ACC112 (cell line): Measurements from ENCODE around the gene DUSP1.

Experiments
- H2AFZ ChIP-seq: fragments of 200-600 bp; sonication (generic); one replicate; pipeline ENCODE4 v1.6.0; 2017; ENCODE audit warnings: antibody characterized with exemption, low read length; ENCODE audit not compliant: unreplicated experiment
- H3K27ac ChIP-seq: fragments of 200-600 bp; sonication (generic); 2 replicates; pipeline ENCODE4 v1.5.1; 2014; ENCODE audit warnings: low read depth, mild to moderate bottlenecking, antibody characterized with exemption, low read length, moderate library complexity
- H3K27me3 ChIP-seq: fragments of 200-600 bp; sonication (generic); 2 replicates; pipeline ENCODE4 v1.6.1; 2014; ENCODE audit warnings: mild to moderate bottlenecking, antibody characterized with exemption, low read length, moderate library complexity, mixed read lengths; ENCODE audit not compliant: insufficient read depth
- H3K36me3 ChIP-seq: fragments of 200-600 bp; sonication (generic); 2 replicates; pipeline ENCODE4 v1.6.1; 2016; ENCODE audit warnings: mild to moderate bottlenecking, antibody characterized with exemption, low read length, moderate library complexity, mixed read lengths; ENCODE audit not compliant: insufficient read depth
- H3K4me1 ChIP-seq: fragments of 200-600 bp; sonication (generic); one replicate; pipeline ENCODE4 v1.6.1; 2016; ENCODE audit warnings: low read length, mixed read lengths; ENCODE audit not compliant: insufficient read depth, unreplicated experiment, control insufficient read depth
- H3K4me3 ChIP-seq: fragments of 200-600 bp; sonication (generic); 2 replicates; pipeline ENCODE4 v1.5.1; 2014; ENCODE audit warnings: mild to moderate bottlenecking, low read depth, low read length
- H3K79me2 ChIP-seq: fragments of 200-600 bp; sonication (generic); one replicate; pipeline ENCODE4 v1.6.0; 2016; ENCODE audit warnings: low read length; ENCODE audit not compliant: control insufficient read depth, unreplicated experiment, insufficient read depth

Gene DUSP1

GRCh38 chr5:172736508-172737135, 34.4 kb downstream of the DUSP1 start:
- Histone ChIP-seq H3K27ac (no peak overlapping the region), H2AFZ (no peak overlapping the region), H3K4me3 (no peak overlapping the region), H3K27me3 (no peaks in the 10 kb centered on the region), H3K4me1 (peaks cover 41% of the 10 kb centered on the region), H3K79me2 (no peaks in the 10 kb centered on the region), H3K36me3 (no peaks in the 10 kb centered on the region)

- no peaks in the 10 kb centered on the region for H3K36me3 ChIP-seq
- no peak overlapping the region for H2AFZ ChIP-seq
- H3K27ac ChIP-seq, result peak overlapping the region; percentile 94
- H3K79me2 ChIP-seq, result no peaks in the 10 kb centered on the region
- H3K27me3 ChIP-seq, result no peaks in the 10 kb centered on the region
- H3K4me1 ChIP-seq, result peaks cover 29% of the 10 kb centered on the region
- no peak overlapping the region for H3K4me3 ChIP-seq
Observed at GRCh38 chr5:172735141-172735831, 35.7 kb downstream of the DUSP1 start.

GRCh38 chr5:172733974-172734346, 37.0 kb downstream of the DUSP1 start:
- Histone ChIP-seq H2AFZ (peak overlapping the region; percentile 34), H3K4me1 (peaks cover 26% of the 10 kb centered on the region), H3K27me3 (no peaks in the 10 kb centered on the region), H3K36me3 (no peaks in the 10 kb centered on the region), H3K4me3 (peak overlapping the region; percentile 14; the same call in 1 of the 2 replicates), H3K27ac (peak overlapping the region; percentile 94), H3K79me2 (no peaks in the 10 kb centered on the region)

GRCh38 chr5:172733131-172733973, 37.6 kb downstream of the DUSP1 start:
- no peaks in the 10 kb centered on the region for H3K79me2 ChIP-seq
- peaks cover 26% of the 10 kb centered on the region for H3K4me1 ChIP-seq
- H3K27ac ChIP-seq, result peak overlapping the region; percentile 94
- H2AFZ ChIP-seq, result peak overlapping the region; percentile 34
- H3K4me3 ChIP-seq, result peak overlapping the region; percentile 14; the same call in 1 of the 2 replicates
- H3K27me3 ChIP-seq, result no peaks in the 10 kb centered on the region
- H3K36me3 ChIP-seq, result no peaks in the 10 kb centered on the region

- Histone ChIP-seq H3K36me3 (no peaks in the 10 kb centered on the region), H3K4me1 (peaks cover 26% of the 10 kb centered on the region), H3K27ac (peak overlapping the region; percentile 94), H3K79me2 (no peaks in the 10 kb centered on the region), H3K4me3 (no peak overlapping the region), H2AFZ (no peak overlapping the region), H3K27me3 (no peaks in the 10 kb centered on the region)
Observed at GRCh38 chr5:172732201-172732865, 38.7 kb downstream of the DUSP1 start.

GRCh38 chr5:172731680-172732074, 39.3 kb downstream of the DUSP1 start:
- peaks cover 26% of the 10 kb centered on the region for H3K4me1 ChIP-seq
- H3K4me3 ChIP-seq, result no peak overlapping the region
- H3K36me3 ChIP-seq, result no peaks in the 10 kb centered on the region
- no peak overlapping the region for H2AFZ ChIP-seq
- H3K27me3 ChIP-seq, result no peaks in the 10 kb centered on the region
- no peaks in the 10 kb centered on the region for H3K79me2 ChIP-seq
- peak overlapping the region; percentile 94; the same call in 1 of the 2 replicates for H3K27ac ChIP-seq

GRCh38 chr5:172730981-172731679, 39.9 kb downstream of the DUSP1 start:
- Histone ChIP-seq H3K27ac (no peak overlapping the region), H3K27me3 (no peaks in the 10 kb centered on the region), H3K4me1 (peaks cover 26% of the 10 kb centered on the region), H3K79me2 (no peaks in the 10 kb centered on the region), H3K36me3 (no peaks in the 10 kb centered on the region), H3K4me3 (no peak overlapping the region), H2AFZ (no peak overlapping the region)

GRCh38 chr5:172730222-172730621, 40.8 kb downstream of the DUSP1 start:
- Histone ChIP-seq H3K27ac (no peak overlapping the region), H3K4me1 (peaks cover 26% of the 10 kb centered on the region), H3K79me2 (no peaks in the 10 kb centered on the region), H3K36me3 (no peaks in the 10 kb centered on the region), H3K27me3 (no peaks in the 10 kb centered on the region), H2AFZ (no peak overlapping the region), H3K4me3 (no peak overlapping the region)

GRCh38 chr5:172729588-172729987, 41.4 kb downstream of the DUSP1 start:
- Histone ChIP-seq H3K4me3 (no peak overlapping the region), H3K27me3 (no peaks in the 10 kb centered on the region), H3K27ac (no peak overlapping the region), H3K36me3 (no peaks in the 10 kb centered on the region), H2AFZ (no peak overlapping the region), H3K4me1 (peaks cover 24% of the 10 kb centered on the region), H3K79me2 (no peaks in the 10 kb centered on the region)
